B cell (primary cell): ENCODE data around the gene CD4. TPM values are rescaled to one million over a fixed set of nuclear protein-coding genes. Genes with fewer than 3 reads are reported as not detected.

ENCODE experiments used
- ATAC-seq: fragments of 200-7000 bp; cut with Tn5 transposase; one replicate; pipeline ENCODE4 v1.10.0; 2021; ENCODE audit warnings: low read depth, mild to moderate bottlenecking, moderate number of reproducible peaks, moderate library complexity
- CTCF ChIA-PET: fragments of 350-600 bp; sonication (Branson Sonifier 250); formaldehyde crosslinking; loops from one replicate; lab custom pipeline; 2021; ENCODE audit warnings: antibody characterized with exemption, inconsistent platforms; lab: Charles Lee
- POLR2A ChIA-PET: fragments of 350-600 bp; sonication (Branson Sonifier 250); formaldehyde crosslinking; loops from one replicate; lab custom pipeline; 2021; ENCODE audit warnings: antibody characterized with exemption; lab: Charles Lee
- DNase-seq: peaks from one replicate; pipeline ENCODE4 v3.0.0; 2013
- H2AFZ ChIP-seq: 2 replicates; pipeline ENCODE4 v1.6.1; 2012; ENCODE audit warnings: mild to moderate bottlenecking, low read depth, low read length; ENCODE audit not compliant: insufficient read depth, poor library complexity, severe bottlenecking
- H3K27ac ChIP-seq, 2 donors: 1 replicate in 1 of 2; 2 replicates in 1 of 2; pipeline ENCODE4 v1.5.1; 2012 to 2013; ENCODE audit warnings: low read length in 2 of 2, mild to moderate bottlenecking in 2 of 2, moderate library complexity in 1 of 2
- H3K27me3 ChIP-seq, 4 experiments: fragments of 200-600 bp in 1 of 4; sonication (generic) in 1 of 4; replicated peaks in 1 of 4; 1 replicate in 2 of 4; 2 replicates in 2 of 4; pipeline versions ENCODE4 v1.6.1 to v1.7.0; 2013 to 2016; ENCODE audit warnings: low read length in 3 of 4, mild to moderate bottlenecking in 2 of 4, mixed read lengths in 1 of 4, moderate library complexity in 1 of 4; ENCODE audit not compliant: insufficient read depth in 4 of 4, control insufficient read depth in 3 of 4; ENCODE audit errors: control extremely low read depth in 1 of 4
- H3K36me3 ChIP-seq, 2 experiments: replicated peaks in 1 of 2; 1 replicate in 1 of 2; 2 replicates in 1 of 2; pipeline versions ENCODE4 v1.6.1 to v1.7.1; 2013; ENCODE audit warnings: low read length in 1 of 2; ENCODE audit not compliant: insufficient read depth in 2 of 2, control insufficient read depth in 1 of 2; ENCODE audit errors: control extremely low read depth in 1 of 2, extremely low read depth in 1 of 2
- H3K4me1 ChIP-seq, 2 donors: fragments of 200-600 bp in 1 of 2; sonication (generic) in 1 of 2; 1 replicate in 1 of 2; 2 replicates in 1 of 2; pipeline versions ENCODE4 v1.5.1 to v1.6.1; 2013 to 2017; ENCODE audit warnings: low read length in 2 of 2; ENCODE audit not compliant: control insufficient read depth in 2 of 2, insufficient read depth in 2 of 2
- H3K4me2 ChIP-seq: replicated peaks from 2 replicates; pipeline ENCODE3; 2012; ENCODE audit warnings: mild to moderate bottlenecking, low read depth, low read length; ENCODE audit not compliant: poor library complexity, severe bottlenecking
- H3K4me3 ChIP-seq, 5 experiments: fragments of 200-600 bp in 1 of 5; sonication (generic) in 1 of 5; 1 replicate in 3 of 5; 2 replicates in 2 of 5; pipeline versions ENCODE4 v1.5.1 to v1.7.0; 2011 to 2016; ENCODE audit warnings: low read length in 4 of 5, mild to moderate bottlenecking in 4 of 5, low read depth in 2 of 5, control low read depth in 1 of 5, moderate library complexity in 1 of 5; ENCODE audit not compliant: insufficient read depth in 1 of 5; ENCODE audit errors: control extremely low read depth in 1 of 5, extremely low read depth in 1 of 5
- H3K79me2 ChIP-seq: fragments of 200-600 bp; sonication (generic); one replicate; pipeline ENCODE4 v1.6.0; 2016; ENCODE audit warnings: low read length; ENCODE audit not compliant: control insufficient read depth, insufficient read depth
- H3K9ac ChIP-seq: fragments of 200-600 bp; sonication (generic); 2 replicates; pipeline ENCODE4 v1.6.1; 2017; ENCODE audit warnings: mild to moderate bottlenecking, low read length, moderate library complexity
- H3K9me3 ChIP-seq, 3 donors: one replicate each; pipeline versions ENCODE4 v1.6.1 to v1.7.1; 2013; ENCODE audit warnings: low read length in 2 of 3; ENCODE audit not compliant: control insufficient read depth in 2 of 3, insufficient read depth in 1 of 3; ENCODE audit errors: control extremely low read depth in 1 of 3
- H4K20me1 ChIP-seq: 2 replicates; pipeline ENCODE4 v1.6.0; 2012; ENCODE audit warnings: mild to moderate bottlenecking, low read length; ENCODE audit not compliant: insufficient read depth, control insufficient read depth, poor library complexity, severe bottlenecking
- H3K27ac Mint-ChIP-seq: one replicate; pipeline ENCODE4 v1.8.0; 2021; ENCODE audit warnings: mixed read lengths
- H3K27me3 Mint-ChIP-seq: one replicate; pipeline ENCODE4 v1.8.0; 2021; ENCODE audit warnings: mixed read lengths
- H3K4me1 Mint-ChIP-seq: one replicate; pipeline ENCODE4 v1.8.0; 2021; ENCODE audit warnings: mixed read lengths
- H3K4me3 Mint-ChIP-seq: one replicate; pipeline ENCODE4 v1.8.0; 2021; ENCODE audit warnings: mixed read lengths
- H3K9me3 Mint-ChIP-seq: one replicate; pipeline ENCODE4 v1.8.0; 2022; ENCODE audit warnings: mixed read lengths; ENCODE audit not compliant: insufficient read depth
- CTCF ChIP-seq: fragments of 200-600 bp; IDR thresholded peaks from one replicate; pipeline ENCODE4 v1.8.0; 2022; ENCODE audit warnings: antibody characterized with exemption, mild to moderate bottlenecking
- EZH2 ChIP-seq: IDR thresholded peaks from 2 replicates; pipeline ENCODE4 v1.6.1; 2012; ENCODE audit warnings: borderline replicate concordance, low read depth, mild to moderate bottlenecking, moderate library complexity, low read length; ENCODE audit not compliant: insufficient read depth, poor library complexity, severe bottlenecking
- WGBS: methylation state at CpG from one replicate; pipeline ENCODE4 v1.1.5; 2013; ENCODE audit warnings: missing lambda C conversion rate; ENCODE audit not compliant: insufficient coverage; 5-methylcytosine and 5-hydroxymethylcytosine counted together
- intact Hi-C: fragments of 100-400 bp; cut with micrococcal nuclease; formaldehyde crosslinking; loops from one replicate; pipeline ENCODE4 v1.10.0; 2022
- polyA plus RNA-seq: library from polyadenylated mRNA; depleted of rRNA; stranded (reverse); fragments of >200 nt; gene quantifications from 2 replicates; pipeline ENCODE4 v1.2.3, GENCODE V29; 2012
- total RNA-seq, 2 donors: library from RNA; stranded (reverse); fragments of 120-200 nt in 1 of 2; gene quantifications; 1 replicate in 1 of 2; 2 replicates in 1 of 2; pipeline versions ENCODE4 v1.2.3 to v1.2.4, GENCODE V29; 2013 to 2022

Gene CD4
- total and polyA plus RNA-seq, 2 donors (not counting 1 experiment from before 2014, with no cell fraction given) = 0.49 to 2.2 TPM

DNA sequence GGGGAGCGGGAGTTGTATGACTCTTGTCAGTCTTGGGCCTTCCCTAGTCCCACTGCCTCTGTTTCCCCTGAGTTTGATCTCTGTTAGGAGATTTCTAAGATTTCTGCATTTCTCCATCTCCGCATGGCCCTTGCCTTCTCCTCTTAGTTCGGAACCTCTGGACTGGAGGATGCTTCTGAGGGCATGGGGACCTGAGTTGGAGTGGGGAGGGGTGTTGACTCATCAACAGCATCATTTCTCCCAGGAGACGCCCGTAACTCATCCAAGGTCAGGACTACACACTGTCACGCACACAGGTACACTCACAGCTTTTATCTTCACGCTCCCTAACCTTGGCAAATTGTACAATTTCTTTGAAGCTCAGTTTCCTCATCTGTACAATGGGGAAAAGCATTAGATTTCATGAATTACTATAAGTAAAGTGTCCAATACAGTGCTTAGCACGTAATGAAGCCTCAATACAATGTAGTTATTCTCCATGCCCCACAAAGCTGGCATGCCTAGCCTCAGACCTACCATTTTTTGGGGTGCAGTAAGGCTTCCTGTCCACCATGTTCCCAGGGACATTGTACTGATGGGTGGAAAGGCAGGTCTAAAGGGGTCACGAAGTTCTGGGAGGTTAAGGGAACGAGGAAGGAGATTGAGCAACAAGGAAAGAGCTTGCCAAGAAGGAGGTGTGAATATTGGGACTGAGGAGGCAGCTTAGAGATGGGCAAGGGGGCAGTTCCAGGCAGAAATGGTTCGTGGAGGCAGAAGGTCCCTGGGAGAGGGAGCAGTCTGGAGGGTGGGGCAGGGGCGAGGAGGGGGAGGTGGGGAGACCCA, 17.6 kb upstream of the CD4 start:
- Histone ChIP-seq H3K79me2 (no peaks in the 10 kb centered on the region), H3K9ac (no peak overlapping the region), H3K4me1 (peaks cover 27 to 44% of the 10 kb centered on the region in 2 donors), H3K4me3 (no peak overlapping the region), H3K4me2 (peak overlapping the region; percentile 46), H4K20me1 (no peaks in the 10 kb centered on the region), H3K9me3 (peaks cover 0 to 21% (median 0%) of the 10 kb centered on the region in 3 donors), H2AFZ (no peak overlapping the region), H3K27me3 (peaks cover 0 to 89% (median 48%) of the 10 kb centered on the region in 4 experiments), H3K27ac (no peak overlapping the region), H3K36me3 (no peaks in the 10 kb centered on the region)
- intact Hi-C loops = no loop called here
- DNase-seq (no peak), ATAC-seq (no peak)
- ChIA-PET POLR2A (interaction anchor here (0.5 to 0.6 kb wide), 3 partner anchors 164 to 342 kb away, joined by 3 to 8 read pairs (median 6); no protein-coding TSS in a partner anchor), CTCF (interaction anchor here (0.6 to 2.2 kb wide), 3 partner anchors 15 to 37 kb away, joined by 3 to 7 read pairs (median 3); no protein-coding TSS in a partner anchor)
- Mint-ChIP-seq H3K27ac (no peak overlapping the region), H3K4me1 (peaks cover 24% of the 10 kb centered on the region), H3K27me3 (peaks cover 67% of the 10 kb centered on the region), H3K4me3 (no peak overlapping the region), H3K9me3 (no peaks in the 10 kb centered on the region)
- 49% methylated on average over 4 of the region's 12 CpGs for WGBS
- TF ChIP-seq EZH2 = no peak
- TF ChIP-seq CTCF = no peak

GRCh38 chr12:6772331-6772695, 17.0 kb upstream of the CD4 start, which contains the start of gene LAG3:
TSS of gene LAG3 (plus strand) at chr12:6772520. CDS start at chr12:6772853, 333 bp downstream.
- peak within 1 kb of the TSS in 1 of 5 experiments; percentile 20 for H3K4me3 ChIP-seq

More at GRCh38 chr12:6772331-6772695, 17.0 kb upstream of the CD4 start, which contains the start of gene LAG3:
- H3K4me3 Mint-ChIP-seq = no peak within 1 kb of the TSS
- no peak within 1 kb of the TSS for H3K9ac ChIP-seq
- no peak within 1 kb of the TSS for H3K27ac Mint-ChIP-seq
- H3K9me3 Mint-ChIP-seq = no peaks in the 10 kb centered on the region
- peaks cover 0 to 88% (median 46%) of the 10 kb centered on the region in 4 experiments for H3K27me3 ChIP-seq
- 24% methylated on average over 9 of the region's 15 CpGs for WGBS
- H3K36me3 ChIP-seq = no peaks in the 10 kb centered on the region
- DNase-seq = no peak
- ChIA-PET POLR2A (interaction anchor here (0.6 kb wide), 2 partner anchors 164 to 204 kb away, joined by 3 to 8 read pairs; no protein-coding TSS in a partner anchor), CTCF (interaction anchor here (2.2 kb wide), 1 partner anchor 18 kb away, joined by 7 read pairs; no protein-coding TSS in a partner anchor)
- no peak within 1 kb of the TSS for H2AFZ ChIP-seq
- H3K4me2 ChIP-seq = peak within 1 kb of the TSS; percentile 46
- H3K27ac ChIP-seq = no peak within 1 kb of the TSS
- H3K4me1 Mint-ChIP-seq = peaks cover 18% of the 10 kb centered on the region
- H3K4me1 ChIP-seq = peaks cover 22 to 40% of the 10 kb centered on the region in 2 donors
- H3K79me2 ChIP-seq = no peaks in the 10 kb centered on the region
- peaks cover 64% of the 10 kb centered on the region for H3K27me3 Mint-ChIP-seq
- peak; percentile 49 for ATAC-seq
- H3K9me3 ChIP-seq = peaks cover 0 to 21% (median 0%) of the 10 kb centered on the region in 3 donors
- H4K20me1 ChIP-seq = no peaks in the 10 kb centered on the region
- TF ChIP-seq EZH2 (no peak), CTCF (no peak)
- intact Hi-C loops = no loop called here
